Astrocyte (in vitro differentiated cells and primary cell): ENCODE results near the gene MCHR1. TPM values are rescaled to one million over a fixed set of nuclear protein-coding genes. Genes with fewer than 3 reads are reported as not detected.

ENCODE experiments used
- DNase-seq: peaks from one replicate; pipeline ENCODE4 v3.0.0-alpha.2; 2010; ENCODE audit warnings: low read depth
- FAIRE-seq: peaks from 2 replicates; lab custom pipeline; 2011; peaks lifted over from hg19 to GRCh38; lab: Jason Lieb, UNC
- H2AFZ ChIP-seq: 2 replicates; pipeline ENCODE4 v1.6.0; 2012; ENCODE audit warnings: low read depth, low read length, inconsistent platforms
- H3K27ac ChIP-seq: 2 replicates; pipeline ENCODE4 v1.5.1; 2011; ENCODE audit warnings: low read depth, low read length, inconsistent platforms
- H3K27me3 ChIP-seq: 2 replicates; pipeline ENCODE4 v1.6.0; 2011; ENCODE audit warnings: low read length, inconsistent platforms; ENCODE audit not compliant: insufficient read depth
- H3K36me3 ChIP-seq: 2 replicates; pipeline ENCODE4 v1.5.1; 2011; ENCODE audit warnings: low read length, inconsistent platforms; ENCODE audit not compliant: insufficient read depth
- H3K4me1 ChIP-seq: 2 replicates; pipeline ENCODE4 v1.5.1; 2011; ENCODE audit warnings: low read length, inconsistent platforms; ENCODE audit not compliant: insufficient read depth
- H3K4me2 ChIP-seq: 2 replicates; pipeline ENCODE4 v1.6.0; 2012; ENCODE audit warnings: low read length, inconsistent platforms
- H3K4me3 ChIP-seq: 2 replicates; pipeline ENCODE4 v1.5.1; 2011; ENCODE audit warnings: low read depth, mild to moderate bottlenecking, low read length, inconsistent platforms; ENCODE audit not compliant: insufficient read depth
- H3K79me2 ChIP-seq: 2 replicates; pipeline ENCODE4 v1.6.0; 2012; ENCODE audit warnings: mild to moderate bottlenecking, low read length, inconsistent platforms; ENCODE audit not compliant: insufficient read depth
- H3K9ac ChIP-seq: 2 replicates; pipeline ENCODE4 v1.6.0; 2012; ENCODE audit warnings: mild to moderate bottlenecking, low read length, inconsistent platforms
- H3K9me3 ChIP-seq: 2 replicates; pipeline ENCODE4 v1.5.1; 2012; ENCODE audit warnings: low read depth, mild to moderate bottlenecking, low read length, inconsistent platforms; ENCODE audit not compliant: insufficient read depth
- H4K20me1 ChIP-seq: 2 replicates; pipeline ENCODE4 v1.6.0; 2012; ENCODE audit warnings: low read length, inconsistent platforms; ENCODE audit not compliant: insufficient read depth
- H3K27ac Mint-ChIP-seq: one replicate; pipeline ENCODE4 v1.8.0; 2021; ENCODE audit warnings: mild to moderate bottlenecking, mixed read lengths; ENCODE audit not compliant: unreplicated experiment
- H3K27me3 Mint-ChIP-seq: one replicate; pipeline ENCODE4 v1.8.0; 2021; ENCODE audit warnings: low read depth, mixed read lengths; ENCODE audit not compliant: unreplicated experiment
- H3K36me3 Mint-ChIP-seq: one replicate; pipeline ENCODE4 v1.8.0; 2021; ENCODE audit warnings: low read depth, mixed read lengths; ENCODE audit not compliant: unreplicated experiment
- H3K4me1 Mint-ChIP-seq: one replicate; pipeline ENCODE4 v1.8.0; 2021; ENCODE audit warnings: low read depth, mixed read lengths; ENCODE audit not compliant: unreplicated experiment
- H3K4me3 Mint-ChIP-seq: one replicate; pipeline ENCODE4 v1.8.0; 2021; ENCODE audit warnings: mild to moderate bottlenecking, moderate library complexity, mixed read lengths; ENCODE audit not compliant: unreplicated experiment
- H3K9me3 Mint-ChIP-seq: one replicate; pipeline ENCODE4 v1.8.0; 2021; ENCODE audit warnings: mild to moderate bottlenecking, mixed read lengths; ENCODE audit not compliant: unreplicated experiment
- CTCF ChIP-seq: IDR thresholded peaks from 2 replicates; pipeline ENCODE4 v1.5.1; 2011; ENCODE audit warnings: low read depth, mild to moderate bottlenecking, inconsistent platforms, low read length, moderate library complexity; ENCODE audit not compliant: insufficient read depth
- EZH2 ChIP-seq: IDR thresholded peaks from 2 replicates; pipeline ENCODE4 v1.6.1; 2012; ENCODE audit warnings: mild to moderate bottlenecking, low read length, inconsistent platforms; ENCODE audit not compliant: insufficient read depth
- total RNA-seq: library from RNA; stranded (reverse); gene quantifications from 2 replicates; pipeline ENCODE4 v1.2.1, GENCODE V29; 2021

Gene MCHR1
- total RNA-seq, 1 donor from 2014 or later = 1.8 TPM

- Histone ChIP-seq H3K9ac (no peak overlapping the region), H3K27me3 (no peaks in the 10 kb centered on the region), H3K4me1 (no peaks in the 10 kb centered on the region), H3K4me3 (no peak overlapping the region), H3K9me3 (peaks cover 3% of the 10 kb centered on the region), H2AFZ (no peak overlapping the region), H3K4me2 (no peak overlapping the region), H3K79me2 (no peaks in the 10 kb centered on the region), H3K27ac (no peak overlapping the region), H3K36me3 (no peaks in the 10 kb centered on the region), H4K20me1 (no peaks in the 10 kb centered on the region)
- H3K9me3 Mint-ChIP-seq = no peaks in the 10 kb centered on the region
- no peak for FAIRE-seq
- peaks cover 15% of the 10 kb centered on the region for H3K4me1 Mint-ChIP-seq
- no peak for DNase-seq
- no peak overlapping the region for H3K4me3 Mint-ChIP-seq
- no peak for TF ChIP-seq EZH2
- TF ChIP-seq CTCF = no peak
- H3K27me3 Mint-ChIP-seq = no peaks in the 10 kb centered on the region
- H3K27ac Mint-ChIP-seq = no peak overlapping the region
- H3K36me3 Mint-ChIP-seq = no peaks in the 10 kb centered on the region
Measured at GRCh38 chr22:40670058-40670457, 9.2 kb upstream of the MCHR1 start.

GRCh38 chr22:40671369-40671768, 7.9 kb upstream of the MCHR1 start:
- no peak overlapping the region for H3K27ac ChIP-seq
- no peak overlapping the region for H3K27ac Mint-ChIP-seq
- no peaks in the 10 kb centered on the region for H3K79me2 ChIP-seq
- no peak overlapping the region for H3K4me3 Mint-ChIP-seq
- no peaks in the 10 kb centered on the region for H3K27me3 ChIP-seq
- no peaks in the 10 kb centered on the region for H3K9me3 Mint-ChIP-seq
- no peaks in the 10 kb centered on the region for H4K20me1 ChIP-seq
- DNase-seq = no peak
- no peak for FAIRE-seq
- H3K27me3 Mint-ChIP-seq = no peaks in the 10 kb centered on the region
- no peak overlapping the region for H2AFZ ChIP-seq
- no peaks in the 10 kb centered on the region for H3K4me1 ChIP-seq
- H3K4me1 Mint-ChIP-seq = peaks cover 15% of the 10 kb centered on the region
- TF ChIP-seq CTCF (no peak), EZH2 (no peak)
- H3K4me3 ChIP-seq = no peak overlapping the region
- no peak overlapping the region for H3K9ac ChIP-seq
- H3K4me2 ChIP-seq = no peak overlapping the region
- H3K36me3 Mint-ChIP-seq = no peaks in the 10 kb centered on the region
- H3K36me3 ChIP-seq = no peaks in the 10 kb centered on the region
- peaks cover 3% of the 10 kb centered on the region for H3K9me3 ChIP-seq

- H3K9me3 ChIP-seq = peaks cover 3% of the 10 kb centered on the region
- no peaks in the 10 kb centered on the region for H3K36me3 ChIP-seq
- no peaks in the 10 kb centered on the region for H3K9me3 Mint-ChIP-seq
- H2AFZ ChIP-seq = no peak overlapping the region
- H3K36me3 Mint-ChIP-seq = no peaks in the 10 kb centered on the region
- no peak overlapping the region for H3K4me3 Mint-ChIP-seq
- no peaks in the 10 kb centered on the region for H4K20me1 ChIP-seq
- H3K27me3 Mint-ChIP-seq = no peaks in the 10 kb centered on the region
- no peaks in the 10 kb centered on the region for H3K4me1 ChIP-seq
- FAIRE-seq (no peak), DNase-seq (no peak)
- TF ChIP-seq EZH2 = no peak
- no peak for TF ChIP-seq CTCF
- no peak overlapping the region for H3K9ac ChIP-seq
- H3K27ac Mint-ChIP-seq = no peak overlapping the region
- H3K4me2 ChIP-seq = no peak overlapping the region
- no peak overlapping the region for H3K4me3 ChIP-seq
- no peak overlapping the region for H3K27ac ChIP-seq
- no peaks in the 10 kb centered on the region for H3K79me2 ChIP-seq
- peaks cover 15% of the 10 kb centered on the region for H3K4me1 Mint-ChIP-seq
- H3K27me3 ChIP-seq = no peaks in the 10 kb centered on the region
Measured at GRCh38 chr22:40671796-40672360, 7.4 kb upstream of the MCHR1 start.
